IMR-90 (cell line): ENCODE results near the gene NR1H4.

Experiments used
- FOS ChIP-seq: fragments of 150-350 bp; IDR thresholded peaks from 2 replicates; pipeline ENCODE4 v1.6.1; 2016; ENCODE audit warnings: low read depth, low read length
- POLR2A ChIP-seq: IDR thresholded peaks from 2 replicates; pipeline ENCODE4 v1.6.1; 2012; ENCODE audit warnings: mild to moderate bottlenecking, low read depth, low read length
- TF ChIP-seq, protein P1 (sequence below): conservative IDR thresholded peaks from 2 replicates; pipeline ENCODE4 v1.5.1; 2012; ENCODE audit warnings: mild to moderate bottlenecking, low read depth, low read length, improper control_type of control experiment

DNA sequence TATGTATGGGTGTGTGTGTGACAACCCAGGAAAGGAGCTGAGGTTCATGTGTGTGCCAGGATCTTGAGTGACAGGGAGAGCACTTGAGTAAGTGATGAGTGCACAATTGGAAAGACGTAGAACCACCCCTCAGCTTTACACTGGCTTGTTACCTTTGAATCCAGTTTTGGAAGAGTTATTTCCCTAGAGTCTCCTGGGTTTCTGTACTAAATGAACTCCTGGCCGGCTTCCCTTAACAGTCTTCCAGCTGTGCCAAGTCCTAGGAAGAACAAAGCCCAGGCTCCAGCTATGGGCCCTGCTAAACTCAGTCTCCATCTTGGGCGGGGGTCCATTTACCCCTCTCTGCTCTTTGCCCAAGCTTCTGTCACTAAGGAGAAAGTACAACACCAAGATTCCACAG is 19.7 kb upstream of the NR1H4 start:
- TF ChIP-seq, protein P1, sequence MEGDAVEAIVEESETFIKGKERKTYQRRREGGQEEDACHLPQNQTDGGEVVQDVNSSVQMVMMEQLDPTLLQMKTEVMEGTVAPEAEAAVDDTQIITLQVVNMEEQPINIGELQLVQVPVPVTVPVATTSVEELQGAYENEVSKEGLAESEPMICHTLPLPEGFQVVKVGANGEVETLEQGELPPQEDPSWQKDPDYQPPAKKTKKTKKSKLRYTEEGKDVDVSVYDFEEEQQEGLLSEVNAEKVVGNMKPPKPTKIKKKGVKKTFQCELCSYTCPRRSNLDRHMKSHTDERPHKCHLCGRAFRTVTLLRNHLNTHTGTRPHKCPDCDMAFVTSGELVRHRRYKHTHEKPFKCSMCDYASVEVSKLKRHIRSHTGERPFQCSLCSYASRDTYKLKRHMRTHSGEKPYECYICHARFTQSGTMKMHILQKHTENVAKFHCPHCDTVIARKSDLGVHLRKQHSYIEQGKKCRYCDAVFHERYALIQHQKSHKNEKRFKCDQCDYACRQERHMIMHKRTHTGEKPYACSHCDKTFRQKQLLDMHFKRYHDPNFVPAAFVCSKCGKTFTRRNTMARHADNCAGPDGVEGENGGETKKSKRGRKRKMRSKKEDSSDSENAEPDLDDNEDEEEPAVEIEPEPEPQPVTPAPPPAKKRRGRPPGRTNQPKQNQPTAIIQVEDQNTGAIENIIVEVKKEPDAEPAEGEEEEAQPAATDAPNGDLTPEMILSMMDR = no peak
- TF ChIP-seq FOS (no peak), POLR2A (no peak)
